Heart right ventricle (tissue), 16 donors: ENCODE measurements around the gene RUNDC3A. TPM values are rescaled to one million over a fixed set of nuclear protein-coding genes. Genes with fewer than 3 reads are reported as not detected.

Source experiments
- ATAC-seq, 8 donors: fragments of 200-7000 bp; cut with Tn5 transposase; one replicate each; pipeline ENCODE4 v1.9.1; 2020; ENCODE audit warnings: mild to moderate bottlenecking in 8 of 8, moderate library complexity in 8 of 8, moderate number of reproducible peaks in 1 of 8
- DNase-seq, 2 donors: peaks; one replicate each; pipeline ENCODE4 v3.0.0-alpha.2; 2020
- H3K27ac ChIP-seq, 10 donors: fragments of 200-600 bp; sonication (generic) in 2 of 10; one replicate each; pipeline versions ENCODE4 v1.5.0 to v1.8.0; 2020 to 2022; ENCODE audit warnings: mild to moderate bottlenecking in 3 of 10
- H3K27me3 ChIP-seq, 7 donors: fragments of 200-600 bp; one replicate each; pipeline ENCODE4 v1.8.0; 2021 to 2022; ENCODE audit warnings: mild to moderate bottlenecking in 2 of 7
- H3K36me3 ChIP-seq, 9 donors: fragments of 200-600 bp; sonication (generic) in 1 of 9; one replicate each; pipeline versions ENCODE4 v1.5.0 to v1.8.0; 2020 to 2022; ENCODE audit warnings: mild to moderate bottlenecking in 2 of 9
- H3K4me1 ChIP-seq, 9 donors: fragments of 200-600 bp; sonication (generic) in 1 of 9; one replicate each; pipeline versions ENCODE4 v1.5.0 to v1.8.0; 2020 to 2022; ENCODE audit warnings: mild to moderate bottlenecking in 4 of 9
- H3K4me3 ChIP-seq, 10 donors: fragments of 200-600 bp; sonication (generic) in 2 of 10; one replicate each; pipeline versions ENCODE4 v1.5.0 to v1.8.0; 2020 to 2022; ENCODE audit warnings: mild to moderate bottlenecking in 7 of 10, moderate library complexity in 2 of 10
- H3K9me3 ChIP-seq, 11 donors: fragments of 200-600 bp in 10 of 11; sonication (generic) in 2 of 11; one replicate each; pipeline versions ENCODE4 v1.5.0 to v1.8.0; 2013 to 2022; ENCODE audit warnings: mild to moderate bottlenecking in 2 of 11, control low read depth in 1 of 11, moderate library complexity in 1 of 11
- WGBS, 2 donors: extraction: QIAGEN DNeasy Blood & Tissue Kit; methylation state at CpG; one replicate each; pipeline ENCODE4 v1.1.7; 2013; ENCODE audit warnings: inconsistent platforms in 1 of 2; 5-methylcytosine and 5-hydroxymethylcytosine counted together
- intact Hi-C, 10 donors: fragments of 100-400 bp; cut with DNase I; formaldehyde crosslinking; loops; one replicate each; pipeline versions ENCODE4 v1.11.1 to v1.14.2; 2022
- polyA plus RNA-seq, 2 donors: library from polyadenylated mRNA; stranded (reverse); fragments of 200-250 nt; gene quantifications; one replicate each; pipeline ENCODE4 v1.2.3, GENCODE V29; 2013
- total RNA-seq, 10 donors: library from RNA; stranded (reverse); fragmentation: NEBNext Ultra II Directional in 3 of 10; extraction: Animal tissue kit (Norgen Biotek cat#: 25700) in 3 of 10; gene quantifications; one replicate each; pipeline versions ENCODE4 v1.2.1 to v1.2.4, GENCODE V29; 2021 to 2023
- TF ChIP-seq, protein P1 (sequence below), 9 donors: fragments of 200-600 bp; sonication (generic) in 2 of 9; IDR thresholded peaks; one replicate each; pipeline versions ENCODE4 v1.5.0 to v1.8.0; 2021 to 2022; ENCODE audit warnings: antibody characterized with exemption in 9 of 9, mild to moderate bottlenecking in 5 of 9, moderate library complexity in 1 of 9
- donor health status: Arrhythmogenic right ventricular cardiomyopathy.
- donor health status: ischemic (EF 13 %, LVEDD 7.1; RV severe dilation, severe dysfunction).
- donor health status: healthy with polysubstance abuse.
- donor health status: DM: no; HTN: yes; CAD: no.
- donor health status: DM: no; HTN: no; CAD: no.
- donor health status: ischemic (EF 25% LVEDD 6.9; RV normal size, moderate dysfunction).
- donor health status: ischemic (EF 25% LVEDD 5.7; RV mildly dilated, moderate dysfunction).
- donor health status: healthy.
- donor health status: DM: yes; HTN: yes; CAD: no.
- donor health status: Ischemic cardiomyopathy.
- donor health status: ischemic (EF 35%, LVEDD 5.7; RV mildly dilated, moderate dysfunction).
- donor health status: nonischemic (EF 11% LVEDD 7.7; RV severe dilation, severe dysfunction).
- donor health status: DM: yes; HTN: yes; CAD: no.
- donor health status: PGD.
- donor health status: ischemic (EF 29% LVEDD 5.4; RV normal size, mild dysfunction).
- donor health status: nonischemic (EF 23%, LVEDD 6.1; RV moderate dilation, normal function).

The RUNDC3A gene
- total and polyA plus RNA-seq, 12 donors: 0.15 to 1.9 (median 0.54) TPM; not detected in 2

GRCh38 chr17:44351464-44351863 is 43.1 kb downstream of the RUNDC3A start:
- peaks cover 0 to 32% (median 0%) of the 10 kb centered on the region in 9 donors for H3K4me1 ChIP-seq
- intact Hi-C loops: loop anchor here in 1 of 10 donors (5.0 kb wide), 1 partner anchor 171 kb away; no protein-coding TSS in a partner anchor
- WGBS, 2 donors: 92 to 93% methylated on average over 8 of the region's 8 CpGs
- TF ChIP-seq, protein P1, sequence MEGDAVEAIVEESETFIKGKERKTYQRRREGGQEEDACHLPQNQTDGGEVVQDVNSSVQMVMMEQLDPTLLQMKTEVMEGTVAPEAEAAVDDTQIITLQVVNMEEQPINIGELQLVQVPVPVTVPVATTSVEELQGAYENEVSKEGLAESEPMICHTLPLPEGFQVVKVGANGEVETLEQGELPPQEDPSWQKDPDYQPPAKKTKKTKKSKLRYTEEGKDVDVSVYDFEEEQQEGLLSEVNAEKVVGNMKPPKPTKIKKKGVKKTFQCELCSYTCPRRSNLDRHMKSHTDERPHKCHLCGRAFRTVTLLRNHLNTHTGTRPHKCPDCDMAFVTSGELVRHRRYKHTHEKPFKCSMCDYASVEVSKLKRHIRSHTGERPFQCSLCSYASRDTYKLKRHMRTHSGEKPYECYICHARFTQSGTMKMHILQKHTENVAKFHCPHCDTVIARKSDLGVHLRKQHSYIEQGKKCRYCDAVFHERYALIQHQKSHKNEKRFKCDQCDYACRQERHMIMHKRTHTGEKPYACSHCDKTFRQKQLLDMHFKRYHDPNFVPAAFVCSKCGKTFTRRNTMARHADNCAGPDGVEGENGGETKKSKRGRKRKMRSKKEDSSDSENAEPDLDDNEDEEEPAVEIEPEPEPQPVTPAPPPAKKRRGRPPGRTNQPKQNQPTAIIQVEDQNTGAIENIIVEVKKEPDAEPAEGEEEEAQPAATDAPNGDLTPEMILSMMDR (IDR thresholded peaks at IDR 0.05): no peak
- DNase-seq (no peak), ATAC-seq (peak in 1 of 8 donors; percentile 6)
- H3K27ac ChIP-seq: no peak overlapping the region
- H3K36me3 ChIP-seq: peaks cover 0 to 46% (median 31%) of the 10 kb centered on the region in 9 donors
- no peaks in the 10 kb centered on the region for H3K9me3 ChIP-seq
- H3K27me3 ChIP-seq: no peaks in the 10 kb centered on the region
- H3K4me3 ChIP-seq: no peak overlapping the region

- H3K4me3 ChIP-seq: no peak overlapping the region
- DNase-seq (no peak), ATAC-seq (no peak)
- TF ChIP-seq, protein P1 (IDR thresholded peaks at IDR 0.05): no peak
- H3K27me3 ChIP-seq: no peaks in the 10 kb centered on the region
- no peak overlapping the region for H3K27ac ChIP-seq
- WGBS, 2 donors: 85% methylated on average over 36 of the region's 36 CpGs
- H3K9me3 ChIP-seq: no peaks in the 10 kb centered on the region
- intact Hi-C loops: loop anchor here in 1 of 10 donors (5.0 kb wide), 1 partner anchor 170 kb away; no protein-coding TSS in a partner anchor
- H3K4me1 ChIP-seq: peaks cover 0 to 24% (median 0%) of the 10 kb centered on the region in 9 donors
- H3K36me3 ChIP-seq: peaks cover 0 to 46% (median 31%) of the 10 kb centered on the region in 9 donors
Observed at GRCh38 chr17:44351961-44352827, 43.8 kb downstream of the RUNDC3A start.

GRCh38 chr17:44352828-44353671 is 44.6 kb downstream of the RUNDC3A start:
- peaks cover 0 to 46% (median 31%) of the 10 kb centered on the region in 9 donors for H3K36me3 ChIP-seq
- DNase-seq (no peak), ATAC-seq (no peak)
- no peaks in the 10 kb centered on the region for H3K9me3 ChIP-seq
- intact Hi-C loops: loop anchor here in 1 of 10 donors (5.0 kb wide), 1 partner anchor 169 kb away; no protein-coding TSS in a partner anchor
- no peaks in the 10 kb centered on the region for H3K27me3 ChIP-seq
- TF ChIP-seq, protein P1 (IDR thresholded peaks at IDR 0.05): no peak
- peaks cover 0 to 16% (median 0%) of the 10 kb centered on the region in 9 donors for H3K4me1 ChIP-seq
- WGBS, 2 donors: 51 to 60% methylated on average over 22 of the region's 22 CpGs
- peak overlapping the region in 4 of 10 donors; percentile 23 to 60 (median 48) for H3K27ac ChIP-seq
- peak overlapping the region in 9 of 10 donors; percentile 25 to 51 (median 40) for H3K4me3 ChIP-seq
